Activated CD4-positive, alpha-beta T cell treated with anti-CD3 and anti-CD28 coated beads, Interleukin-2, amount 50 U/mL, for 1 hour (primary cell): ENCODE measurements around the gene OR8B8.
"Not testable (repeated sequence)": the region's sequence is repeated elsewhere in the genome, so short reads cannot be mapped to it uniquely, and the experiment has no call there.

Experiments
- DNase-seq: peaks from one replicate; pipeline ENCODE4 v3.0.0-alpha.2; 2020

The OR8B8 gene, protein sequence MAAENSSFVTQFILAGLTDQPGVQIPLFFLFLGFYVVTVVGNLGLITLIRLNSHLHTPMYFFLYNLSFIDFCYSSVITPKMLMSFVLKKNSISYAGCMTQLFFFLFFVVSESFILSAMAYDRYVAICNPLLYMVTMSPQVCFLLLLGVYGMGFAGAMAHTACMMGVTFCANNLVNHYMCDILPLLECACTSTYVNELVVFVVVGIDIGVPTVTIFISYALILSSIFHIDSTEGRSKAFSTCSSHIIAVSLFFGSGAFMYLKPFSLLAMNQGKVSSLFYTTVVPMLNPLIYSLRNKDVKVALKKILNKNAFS

DNA sequence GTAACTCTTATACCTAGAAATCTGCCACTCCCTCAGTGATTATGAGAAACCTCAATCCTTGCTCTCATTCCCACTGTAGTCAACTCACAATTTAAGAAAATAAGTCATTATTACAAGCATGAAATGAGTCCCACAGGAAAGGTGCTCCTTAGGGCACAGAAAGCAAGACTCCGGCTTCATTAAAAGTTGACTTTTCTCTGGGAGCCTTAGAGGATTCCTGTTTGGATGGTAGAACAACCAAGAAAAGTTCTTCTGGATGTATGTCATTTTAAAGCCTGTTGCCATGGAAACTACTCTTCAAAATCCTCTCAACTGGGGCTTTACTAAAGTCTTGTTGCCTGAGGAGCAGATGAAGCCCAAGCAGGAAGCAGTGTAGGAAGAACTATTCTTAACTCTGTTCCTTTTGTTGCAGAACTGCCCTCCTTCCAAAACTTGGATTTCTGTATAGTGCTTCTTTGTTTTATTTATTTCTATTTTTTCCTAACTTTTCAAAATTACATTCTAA is at the start of gene OR8B8:
OR8B8 (minus strand) TSS at position 51 of the 505 bp plus-strand sequence. CDS start 4,611 bp downstream, outside the sequence.
- no peak for DNase-seq

DNA sequence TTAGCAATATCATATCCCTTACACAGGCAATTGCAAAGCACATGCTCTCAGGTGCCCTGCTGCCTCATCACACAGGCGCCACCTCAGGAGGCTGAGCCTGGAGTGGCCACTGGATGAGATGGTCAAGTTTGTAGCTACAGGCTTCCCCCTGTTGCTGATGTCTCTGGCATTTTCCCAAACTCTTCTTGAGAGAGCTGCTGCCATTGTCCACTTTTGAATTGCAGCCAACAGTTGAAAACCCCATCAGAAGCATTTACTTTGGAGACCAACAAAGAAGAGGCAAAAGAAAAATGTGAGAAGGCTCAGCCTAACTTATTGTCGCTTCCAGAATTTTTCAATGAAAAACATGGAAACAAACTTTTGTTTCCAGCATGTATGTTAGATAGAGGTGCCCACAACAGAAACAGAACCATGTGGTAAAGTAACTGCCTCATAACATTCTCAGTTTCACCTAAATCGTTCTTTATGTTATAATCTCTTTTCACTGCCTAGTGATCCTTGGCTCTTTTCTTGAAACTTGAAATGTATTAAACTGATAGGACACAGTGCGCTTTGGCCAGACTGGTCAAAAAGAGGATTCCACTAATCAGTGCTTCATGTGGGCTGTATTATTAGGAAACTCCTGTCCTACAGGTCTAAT is 47.6 kb upstream of the OR8B8 start:
- no peak for DNase-seq

DNA sequence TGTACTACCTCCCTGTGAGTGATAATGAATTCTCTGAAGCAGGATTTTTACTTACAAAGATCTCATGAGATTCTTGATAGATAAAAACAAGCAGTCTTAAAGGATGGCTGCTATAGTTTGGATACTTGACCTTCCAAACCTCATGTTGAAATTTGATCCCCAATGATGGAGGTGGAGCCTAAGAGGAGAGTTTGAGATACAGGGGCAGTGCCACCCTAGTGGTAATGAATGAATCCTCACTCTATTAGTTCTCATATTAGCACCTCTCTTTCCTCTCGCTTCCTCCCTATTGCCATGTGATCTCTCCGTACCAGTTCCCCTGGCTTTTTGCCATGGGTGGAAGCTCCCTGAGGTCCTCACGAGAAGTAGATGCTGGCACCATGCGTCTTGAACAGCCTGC is 37.9 kb upstream of the OR8B8 start:
- DNase-seq = no peak

- no peak for DNase-seq
Observed at GRCh38 chr11:124482362-124483147, 37.1 kb upstream of the OR8B8 start.

GRCh38 chr11:124481365-124482323 is 36.1 kb upstream of the OR8B8 start:
- DNase-seq = no peak

GRCh38 chr11:124479561-124479960 is 34.1 kb upstream of the OR8B8 start:
- no peak for DNase-seq

GRCh38 chr11:124475265-124475664 is 29.8 kb upstream of the OR8B8 start:
- DNase-seq = no peak

- DNase-seq = no peak
Observed at GRCh38 chr11:124474779-124475178, 29.3 kb upstream of the OR8B8 start.

GRCh38 chr11:124474079-124474478 is 28.6 kb upstream of the OR8B8 start:
- no peak for DNase-seq

DNA sequence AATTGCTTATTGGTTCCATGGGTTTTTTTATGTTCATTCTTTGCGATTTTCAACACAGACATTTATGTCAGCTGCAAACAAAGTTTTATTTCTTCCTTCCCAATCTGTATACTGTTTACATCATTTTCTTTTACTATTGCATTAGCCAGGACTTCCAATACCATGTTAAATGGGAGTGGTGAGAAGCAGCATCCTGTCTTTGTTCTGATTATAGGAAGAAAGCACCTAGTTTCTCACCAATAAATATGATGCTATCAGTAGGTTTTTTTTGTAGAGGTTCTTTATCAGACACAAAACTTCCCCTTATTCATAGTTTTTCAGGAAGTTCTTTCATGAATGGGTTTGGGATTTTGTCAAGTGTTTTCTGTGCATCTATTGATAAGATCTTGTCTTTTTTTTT is 28.0 kb upstream of the OR8B8 start:
- DNase-seq = no peak

DNA sequence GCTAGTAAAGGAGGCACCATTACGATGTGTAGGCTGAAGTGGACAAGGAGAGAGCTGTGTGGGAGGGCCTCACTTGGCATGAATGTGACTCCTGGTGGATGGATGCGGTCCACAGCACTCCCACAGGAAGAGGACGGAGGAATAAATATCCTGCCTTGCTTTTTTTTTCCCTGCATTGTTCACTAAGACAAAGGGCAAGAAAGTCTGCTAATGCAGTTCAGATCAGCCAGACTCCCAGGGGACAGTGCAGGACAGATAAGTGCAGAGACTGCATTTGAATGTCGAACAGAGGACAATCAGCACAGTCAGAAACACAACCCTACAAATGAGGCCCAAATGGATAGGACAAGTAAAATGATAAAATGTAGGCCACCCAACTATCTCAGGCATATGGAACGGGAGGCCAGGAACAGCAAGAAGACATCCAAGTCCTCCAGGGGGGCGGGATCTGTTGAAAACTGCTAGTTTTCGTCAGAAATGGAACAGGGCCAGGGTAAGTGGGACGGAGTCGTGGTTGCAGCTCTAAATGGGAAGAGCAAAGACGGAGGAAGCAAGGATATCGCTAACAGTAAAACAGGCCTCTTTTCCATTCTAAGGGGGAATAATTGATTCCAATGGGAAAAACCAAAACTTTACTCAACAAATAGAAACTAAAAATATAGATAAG is 25.2 kb upstream of the OR8B8 start:
- DNase-seq = no peak

- DNase-seq = no peak
Observed at GRCh38 chr11:124467381-124467927, 22.0 kb upstream of the OR8B8 start.

DNA sequence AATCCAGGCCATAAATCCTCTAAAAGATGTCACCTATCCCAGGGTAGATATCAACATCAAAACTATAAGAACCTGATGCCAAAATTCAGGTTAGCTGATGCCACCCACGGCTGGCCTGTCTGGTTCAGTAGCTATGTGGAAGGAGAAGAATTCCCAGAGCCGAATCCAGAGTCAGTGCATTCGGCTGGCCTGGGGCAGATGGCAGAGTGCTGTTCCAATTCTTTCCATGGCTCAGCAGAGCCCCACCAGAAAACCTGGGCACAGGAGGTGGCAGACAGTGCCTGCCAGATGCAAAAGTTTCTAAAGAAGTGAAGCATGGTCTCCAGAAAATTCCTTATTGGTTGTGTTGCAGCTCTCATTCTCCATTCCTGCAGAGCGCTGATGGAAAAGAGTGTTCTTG is 19.9 kb upstream of the OR8B8 start:
- DNase-seq = no peak

DNA sequence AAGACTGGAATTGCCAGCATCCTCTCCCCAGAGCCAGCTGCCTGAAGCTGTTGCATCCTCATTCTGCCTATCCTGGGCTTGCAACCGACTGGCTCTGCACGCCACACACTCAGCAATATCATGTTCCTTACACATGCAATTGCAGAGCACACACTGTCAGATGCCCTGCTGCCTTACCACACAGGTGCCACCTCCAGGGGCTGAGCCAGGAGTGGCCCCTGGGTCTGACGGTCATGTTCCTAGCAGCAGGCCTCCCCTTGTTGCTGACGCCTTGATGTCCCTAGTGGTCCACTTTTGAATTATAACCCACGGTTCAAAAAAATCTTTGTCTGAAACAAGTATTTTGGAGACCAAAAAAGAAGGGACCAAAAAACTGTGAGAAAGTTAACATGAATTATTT is 18.5 kb upstream of the OR8B8 start:
- DNase-seq = no peak

GRCh38 chr11:124463324-124463723 is 17.8 kb upstream of the OR8B8 start:
- DNase-seq = no peak

DNA sequence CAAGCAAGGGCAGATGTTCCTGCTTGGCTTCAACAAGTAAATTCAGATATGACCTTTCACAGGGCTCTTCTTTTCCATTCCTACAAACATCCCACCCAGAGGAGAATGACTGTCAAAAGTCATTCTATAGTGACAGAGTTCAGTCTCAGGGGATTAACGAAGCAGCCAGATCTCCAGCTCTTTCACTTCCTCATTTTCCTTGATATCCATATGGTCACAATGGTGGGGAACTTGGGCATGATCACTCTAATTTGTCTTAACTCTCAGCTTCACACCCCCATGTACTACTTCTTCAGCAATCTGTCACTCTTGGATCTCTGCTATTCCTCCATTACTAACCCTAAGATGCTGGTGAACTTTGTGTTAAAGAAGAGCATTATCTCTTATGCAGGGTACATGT is 15.0 kb upstream of the OR8B8 start:
- no peak for DNase-seq

DNA sequence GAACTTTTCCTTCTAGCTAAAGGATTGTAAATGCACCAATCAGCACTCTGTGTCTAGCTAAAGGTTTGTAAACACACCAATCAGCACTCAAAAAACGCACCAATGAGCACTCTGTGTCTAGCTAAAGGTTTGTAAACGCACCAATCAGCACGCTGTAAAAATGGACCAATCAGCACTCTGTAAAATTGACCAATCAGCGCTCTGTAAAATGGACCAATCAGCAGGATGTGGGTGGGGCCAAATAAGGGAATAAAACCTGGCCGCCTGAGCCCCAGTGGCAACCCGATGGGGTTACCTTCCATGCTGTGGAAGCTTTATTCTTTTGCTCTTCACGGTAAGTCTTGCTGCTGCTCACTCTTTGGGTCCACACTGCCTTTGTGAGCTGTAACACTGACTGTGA is 13.9 kb upstream of the OR8B8 start:
- not testable (repeated sequence) for DNase-seq

- DNase-seq = no peak
Observed at GRCh38 chr11:124454552-124454951, 9.1 kb upstream of the OR8B8 start.

DNA sequence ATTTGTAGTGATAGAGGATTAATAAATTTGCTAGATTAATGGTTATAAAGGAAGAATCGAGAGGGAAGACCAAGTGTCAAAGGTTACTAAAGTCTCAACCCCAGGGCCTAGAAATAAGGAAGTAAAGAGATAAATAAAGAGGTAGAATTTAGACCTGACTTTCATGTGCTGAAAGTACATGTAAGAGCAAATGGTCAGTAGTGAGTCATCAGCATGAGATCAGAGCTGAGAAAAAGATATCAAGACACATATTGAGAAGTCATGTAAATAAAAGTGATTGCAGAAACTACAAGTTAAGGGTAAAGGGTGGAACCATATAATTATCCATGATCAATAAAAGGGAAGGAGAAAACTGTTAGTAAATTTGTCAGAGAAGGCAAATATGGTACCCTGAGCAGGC is 1.4 kb upstream of the OR8B8 start:
- no peak for DNase-seq

DNA sequence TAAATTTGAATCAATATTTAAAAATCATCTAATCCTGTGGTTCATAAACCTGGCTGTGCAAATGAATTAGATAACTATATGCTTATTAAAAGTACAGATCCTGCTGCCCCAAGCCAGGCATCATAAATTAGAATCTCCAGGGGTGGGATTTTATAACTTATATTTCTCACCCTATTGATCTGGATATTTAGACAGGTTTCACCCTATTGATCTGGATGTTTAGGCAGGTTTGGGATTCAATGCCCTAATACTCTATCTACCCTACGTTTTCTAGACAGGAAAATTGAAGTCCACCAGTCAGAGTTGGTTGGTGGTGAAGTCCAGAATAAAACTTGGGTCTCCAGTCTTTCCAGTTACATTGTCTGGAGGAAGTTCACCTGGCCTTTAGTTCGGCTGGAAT is 2.6 kb downstream of the OR8B8 start:
- no peak for DNase-seq

- DNase-seq = no peak
Observed at GRCh38 chr11:124442442-124442841, 3.1 kb downstream of the OR8B8 start.

- DNase-seq = no peak
Observed at GRCh38 chr11:124441519-124441918, 4.0 kb downstream of the OR8B8 start.
